Ishikawa (cell line): ENCODE data around the gene ANKRD1.

Experiments
- CEBPB ChIP-seq: IDR thresholded peaks from 2 replicates; pipeline ENCODE4 v1.6.1; 2012
- CREB1 ChIP-seq: IDR thresholded peaks from 2 replicates; pipeline ENCODE4 v1.6.1; 2012; ENCODE audit warnings: low read depth
- EP300 ChIP-seq: IDR thresholded peaks from 2 replicates; pipeline ENCODE4 v1.6.1; 2012; ENCODE audit warnings: borderline replicate concordance
- FOXM1 ChIP-seq: IDR thresholded peaks from 2 replicates; pipeline ENCODE4 v1.6.1; 2012; ENCODE audit warnings: low read depth, borderline replicate concordance
- MAX ChIP-seq: IDR thresholded peaks from 2 replicates; pipeline ENCODE4 v1.6.1; 2012

DNA sequence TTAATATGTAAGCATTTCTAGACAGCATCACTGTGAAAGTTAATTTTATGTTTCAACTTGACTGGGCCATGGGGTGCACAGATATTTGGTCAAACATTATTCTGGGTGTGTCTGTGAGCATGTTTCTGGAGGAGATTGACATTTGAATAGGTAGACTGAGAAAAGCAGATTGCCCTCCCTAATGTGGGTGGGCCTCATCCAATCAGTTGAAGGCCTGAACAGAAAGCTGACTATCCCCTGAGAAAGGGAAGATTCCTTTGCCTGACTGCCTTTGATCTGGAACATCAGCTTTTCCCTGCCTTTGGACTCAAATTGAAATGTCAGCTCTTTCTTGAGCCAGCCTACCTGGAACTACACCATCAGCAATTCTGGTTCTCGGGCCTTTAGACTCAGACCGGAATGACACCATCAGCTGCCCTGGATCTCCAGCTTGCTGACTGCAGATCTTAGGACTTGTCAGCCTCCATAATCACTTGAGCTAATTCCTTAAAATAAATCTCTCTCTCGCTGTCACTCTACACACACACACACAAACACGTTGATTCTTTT is 54.8 kb downstream of the ANKRD1 start:
- TF ChIP-seq FOXM1 (no peak), CEBPB (no peak), EP300 (no peak), MAX (no peak), CREB1 (no peak)
